Mesothelial cell of epicardium (in vitro differentiated cells): ENCODE measurements around the gene USH1C. TPM values are rescaled to one million over a fixed set of nuclear protein-coding genes. Genes with fewer than 3 reads are reported as not detected.
A peak's percentile ranks its signal among the peaks of the same experiment; 100 is the strongest.

Source experiments
- DNase-seq, 2 experiments: peaks; one replicate each; pipeline ENCODE4 v3.0.0; 2021; ENCODE audit warnings: low spot score in 2 of 2; ENCODE audit not compliant: unreplicated experiment in 2 of 2
- H3K27ac Mint-ChIP-seq: 2 replicates; pipeline ENCODE4 v1.8.0; 2021; ENCODE audit warnings: mixed read lengths
- H3K27me3 Mint-ChIP-seq: 2 replicates; pipeline ENCODE4 v1.8.0; 2021; ENCODE audit warnings: low read depth, mixed read lengths
- H3K36me3 Mint-ChIP-seq: 2 replicates; pipeline ENCODE4 v1.8.0; 2021; ENCODE audit warnings: mixed read lengths
- H3K4me1 Mint-ChIP-seq: 2 replicates; pipeline ENCODE4 v1.8.0; 2021; ENCODE audit warnings: mixed read lengths
- H3K4me3 Mint-ChIP-seq: 2 replicates; pipeline ENCODE4 v1.8.0; 2021; ENCODE audit warnings: mild to moderate bottlenecking, moderate library complexity, mixed read lengths
- H3K9me3 Mint-ChIP-seq: 2 replicates; pipeline ENCODE4 v1.8.0; 2021; ENCODE audit warnings: mixed read lengths
- total RNA-seq: library from RNA; stranded (reverse); gene quantifications from 3 replicates; pipeline ENCODE4 v1.2.1, GENCODE V29; 2021
- TF ChIP-seq, protein P1 (sequence below): fragments of 200-600 bp; sonication (generic); IDR thresholded peaks from one replicate; pipeline ENCODE4 v1.5.0; 2021; ENCODE audit warnings: antibody characterized with exemption; ENCODE audit not compliant: unreplicated experiment

USH1C gene
- total RNA-seq, 1 donor from 2014 or later = 0.54 TPM

DNA sequence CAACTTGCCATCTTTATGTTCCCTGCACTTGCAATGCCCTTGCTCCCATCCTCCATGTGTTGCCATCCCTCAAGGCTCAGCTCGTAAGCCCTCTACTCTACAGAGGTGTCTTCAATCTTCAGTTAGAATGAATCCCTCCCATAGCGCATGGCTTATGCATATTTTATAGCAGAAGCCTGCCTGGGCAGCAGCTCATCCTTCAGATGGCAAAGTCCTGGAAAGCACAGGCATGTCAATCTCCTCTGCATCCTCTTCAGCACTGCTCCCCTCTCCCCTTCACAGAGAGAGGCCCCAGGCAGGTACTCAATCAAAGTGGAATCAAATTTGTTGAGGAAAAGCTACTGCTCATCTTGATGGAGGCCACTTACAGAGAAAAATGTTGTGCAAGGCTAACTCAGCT, 36.4 kb downstream of the USH1C start:
- Mint-ChIP-seq H3K4me3 (no peak overlapping the region), H3K27me3 (peaks cover 56% of the 10 kb centered on the region), H3K36me3 (no peaks in the 10 kb centered on the region), H3K27ac (no peak overlapping the region), H3K4me1 (peaks cover 18% of the 10 kb centered on the region), H3K9me3 (no peaks in the 10 kb centered on the region)
- no peak for DNase-seq
- TF ChIP-seq, protein P1, sequence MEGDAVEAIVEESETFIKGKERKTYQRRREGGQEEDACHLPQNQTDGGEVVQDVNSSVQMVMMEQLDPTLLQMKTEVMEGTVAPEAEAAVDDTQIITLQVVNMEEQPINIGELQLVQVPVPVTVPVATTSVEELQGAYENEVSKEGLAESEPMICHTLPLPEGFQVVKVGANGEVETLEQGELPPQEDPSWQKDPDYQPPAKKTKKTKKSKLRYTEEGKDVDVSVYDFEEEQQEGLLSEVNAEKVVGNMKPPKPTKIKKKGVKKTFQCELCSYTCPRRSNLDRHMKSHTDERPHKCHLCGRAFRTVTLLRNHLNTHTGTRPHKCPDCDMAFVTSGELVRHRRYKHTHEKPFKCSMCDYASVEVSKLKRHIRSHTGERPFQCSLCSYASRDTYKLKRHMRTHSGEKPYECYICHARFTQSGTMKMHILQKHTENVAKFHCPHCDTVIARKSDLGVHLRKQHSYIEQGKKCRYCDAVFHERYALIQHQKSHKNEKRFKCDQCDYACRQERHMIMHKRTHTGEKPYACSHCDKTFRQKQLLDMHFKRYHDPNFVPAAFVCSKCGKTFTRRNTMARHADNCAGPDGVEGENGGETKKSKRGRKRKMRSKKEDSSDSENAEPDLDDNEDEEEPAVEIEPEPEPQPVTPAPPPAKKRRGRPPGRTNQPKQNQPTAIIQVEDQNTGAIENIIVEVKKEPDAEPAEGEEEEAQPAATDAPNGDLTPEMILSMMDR = no peak

DNA sequence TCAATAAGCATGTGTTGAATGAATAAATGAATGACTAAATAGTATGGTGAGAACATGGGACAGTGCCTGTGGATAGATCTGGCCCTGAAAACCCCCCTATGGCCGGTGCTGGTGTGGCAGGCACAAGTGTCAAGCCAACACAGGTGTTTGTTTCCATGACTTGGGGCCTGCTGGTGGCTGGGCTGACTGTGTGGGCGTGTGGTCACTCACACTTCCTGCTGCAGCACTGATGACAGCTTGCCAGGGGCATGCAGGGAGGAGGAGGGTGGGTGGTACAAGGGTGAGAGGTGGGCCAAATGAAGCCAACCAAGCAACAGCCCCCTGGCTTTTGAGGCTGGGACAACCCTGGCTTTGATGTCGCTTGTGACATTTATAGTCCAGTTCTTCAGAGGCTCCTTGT, 37.3 kb downstream of the USH1C start:
- TF ChIP-seq, protein P1 = no peak
- Mint-ChIP-seq H3K27me3 (peaks cover 51% of the 10 kb centered on the region), H3K9me3 (no peaks in the 10 kb centered on the region), H3K36me3 (no peaks in the 10 kb centered on the region), H3K27ac (no peak overlapping the region), H3K4me1 (peaks cover 18% of the 10 kb centered on the region), H3K4me3 (no peak overlapping the region)
- DNase-seq = no peak

DNA sequence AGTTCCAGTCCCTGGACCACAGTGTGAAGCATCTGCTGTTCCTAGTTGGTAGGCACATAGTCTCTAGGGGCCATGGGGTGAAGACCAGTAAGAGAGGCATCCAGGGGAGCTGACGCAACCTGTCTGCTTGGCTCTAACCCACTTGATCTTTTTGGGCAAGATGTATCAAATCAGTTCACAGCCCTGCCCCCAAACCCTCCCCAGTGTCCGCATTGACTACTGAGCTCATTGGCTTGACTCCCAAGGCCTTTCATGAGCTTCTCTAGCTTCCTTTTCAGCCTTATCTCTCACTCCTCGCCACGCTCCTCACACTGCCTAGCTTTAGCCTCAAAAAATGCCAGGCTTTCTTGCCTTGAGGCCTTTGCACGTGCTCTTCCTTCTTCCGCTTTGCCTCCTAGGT, 37.9 kb downstream of the USH1C start:
- Mint-ChIP-seq H3K4me1 (peaks cover 18% of the 10 kb centered on the region), H3K36me3 (no peaks in the 10 kb centered on the region), H3K27ac (no peak overlapping the region), H3K4me3 (no peak overlapping the region), H3K9me3 (no peaks in the 10 kb centered on the region), H3K27me3 (peaks cover 50% of the 10 kb centered on the region)
- TF ChIP-seq, protein P1 = no peak
- no peak for DNase-seq

- H3K27me3 Mint-ChIP-seq = peaks cover 49% of the 10 kb centered on the region
- TF ChIP-seq, protein P1 = no peak
- H3K4me3 Mint-ChIP-seq = no peak overlapping the region
- H3K4me1 Mint-ChIP-seq = peaks cover 10% of the 10 kb centered on the region
- H3K9me3 Mint-ChIP-seq = no peaks in the 10 kb centered on the region
- H3K36me3 Mint-ChIP-seq = no peaks in the 10 kb centered on the region
- no peak overlapping the region for H3K27ac Mint-ChIP-seq
- no peak for DNase-seq
Observed at GRCh38 chr11:17505146-17505545, 39.1 kb downstream of the USH1C start.

DNA sequence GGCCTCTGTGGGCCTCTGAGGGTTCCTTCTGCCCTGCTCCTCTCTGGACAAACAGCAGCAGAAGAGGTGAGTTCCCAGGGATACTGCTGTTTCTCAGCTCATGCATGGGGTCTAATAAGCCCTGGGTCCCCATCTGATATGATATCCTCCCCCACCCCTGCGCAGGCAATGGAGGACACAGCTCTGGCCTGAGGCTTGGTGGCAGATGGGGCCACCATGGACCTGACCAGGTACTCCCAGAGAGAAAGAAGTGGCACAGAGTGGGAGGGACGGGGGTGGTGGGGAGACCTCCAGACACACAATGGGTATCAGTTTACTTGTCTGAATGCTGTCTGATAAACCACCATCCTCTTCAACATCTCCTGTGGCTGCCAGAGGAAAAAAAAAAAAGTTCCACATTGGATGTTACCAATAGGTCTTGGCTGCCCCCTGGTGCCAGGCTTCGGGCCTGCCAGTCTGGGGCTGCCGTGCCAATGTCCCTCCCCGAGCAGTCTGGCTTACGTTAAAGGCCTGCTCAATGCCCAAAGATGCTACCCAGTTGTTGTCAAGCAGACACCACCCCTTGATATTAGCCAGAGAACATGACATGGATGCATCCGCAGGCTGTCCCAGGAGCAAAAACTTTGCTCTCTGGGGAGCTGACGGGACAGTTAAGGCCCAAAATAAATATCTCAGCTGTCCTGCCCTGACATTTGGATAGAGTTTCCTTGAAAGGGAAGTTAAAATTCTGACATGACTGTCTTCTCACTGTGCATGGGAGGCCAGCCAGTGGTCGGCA, 39.7 kb downstream of the USH1C start:
- Mint-ChIP-seq H3K4me3 (no peak overlapping the region), H3K27me3 (peaks cover 52% of the 10 kb centered on the region), H3K36me3 (no peaks in the 10 kb centered on the region), H3K27ac (no peak overlapping the region), H3K4me1 (peaks cover 10% of the 10 kb centered on the region), H3K9me3 (no peaks in the 10 kb centered on the region)
- peak; percentile 53 to 81 for DNase-seq
- TF ChIP-seq, protein P1 = peak; percentile 75
